ENCODE results near the gene MRTFA.
A peak's percentile ranks its signal among the peaks of the same experiment; 100 is the strongest.
"Not testable (repeated sequence)": the region's sequence is repeated elsewhere in the genome, so short reads cannot be mapped to it uniquely, and the experiment has no call there.

MRTFA gene

DNA sequence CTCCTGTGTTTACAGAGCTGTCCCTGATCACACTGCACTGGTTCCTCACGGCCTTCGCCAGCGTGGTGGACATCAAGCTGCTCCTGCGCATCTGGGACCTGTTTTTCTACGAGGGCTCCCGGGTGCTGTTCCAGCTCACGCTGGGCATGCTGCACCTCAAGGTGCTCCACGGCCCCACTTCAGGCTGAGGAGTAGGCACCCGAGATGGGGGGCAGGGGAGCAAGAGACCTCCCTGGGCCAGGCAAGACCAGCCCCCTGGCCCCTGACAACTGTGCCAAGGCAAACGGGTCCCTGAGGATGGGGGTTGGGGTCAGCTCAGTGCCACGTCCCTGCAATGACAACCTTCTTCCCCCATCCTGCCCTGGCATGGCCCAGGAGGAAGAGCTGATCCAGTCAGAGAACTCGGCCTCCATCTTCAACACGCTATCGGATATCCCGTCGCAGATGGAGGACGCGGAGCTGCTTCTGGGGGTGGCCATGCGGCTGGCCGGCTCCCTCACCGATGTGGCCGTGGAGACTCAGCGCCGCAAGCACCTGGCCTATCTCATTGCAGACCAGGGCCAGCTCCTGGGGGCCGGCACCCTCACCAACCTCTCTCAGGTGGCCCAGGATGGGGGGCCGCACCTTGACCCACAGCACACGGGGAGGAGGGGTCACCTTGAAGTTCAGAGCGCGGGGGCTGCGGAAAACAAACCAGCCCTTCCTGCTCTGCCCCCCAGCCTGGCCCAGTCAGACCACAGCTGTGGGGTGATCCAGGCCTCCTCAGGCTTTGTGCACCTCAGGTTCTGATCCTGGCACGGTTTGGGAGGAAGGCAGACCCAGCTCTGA, 230.2 kb downstream of the MRTFA start:
- DNase-seq = no peak

DNA sequence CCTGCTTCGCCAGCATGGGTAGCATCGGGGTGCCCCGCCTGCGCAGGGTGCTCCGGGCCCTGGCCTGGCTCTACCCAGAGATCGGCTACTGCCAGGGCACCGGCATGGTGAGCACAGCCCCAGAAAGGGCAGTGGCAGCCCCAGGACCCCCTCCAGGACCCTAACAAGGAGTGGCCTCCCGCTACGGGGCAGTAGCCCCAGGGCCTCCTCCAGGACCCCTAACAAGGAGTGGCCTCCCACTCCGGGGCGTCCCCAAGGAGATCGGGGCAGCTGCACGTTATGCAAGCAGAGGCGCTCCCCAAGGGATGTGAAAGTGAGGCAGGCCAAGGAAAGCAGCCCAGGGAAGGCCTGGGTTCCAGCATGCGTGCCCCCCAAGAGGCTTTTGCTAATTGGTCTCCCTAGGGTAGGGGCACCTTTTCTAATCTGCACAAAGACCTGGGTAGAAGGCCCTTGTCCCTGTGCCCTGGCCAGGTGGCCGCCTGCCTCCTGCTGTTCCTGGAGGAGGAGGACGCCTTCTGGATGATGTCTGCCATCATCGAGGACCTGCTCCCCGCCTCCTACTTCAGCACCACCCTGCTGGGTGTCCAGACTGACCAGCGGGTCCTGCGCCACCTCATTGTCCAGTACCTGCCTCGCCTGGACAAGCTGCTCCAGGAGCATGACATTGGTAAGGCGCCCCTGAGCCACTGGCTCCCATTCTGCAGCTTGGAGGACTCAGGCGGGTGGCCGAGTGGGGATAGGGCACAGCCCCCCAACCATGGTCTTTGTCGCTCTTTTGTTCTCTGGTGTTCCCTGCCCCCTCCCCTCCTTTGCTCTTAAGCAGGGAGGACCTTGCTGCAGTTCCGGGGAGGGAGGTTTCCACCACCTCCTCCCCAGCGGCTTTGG, 231.1 kb downstream of the MRTFA start:
- DNase-seq = no peak

DNA sequence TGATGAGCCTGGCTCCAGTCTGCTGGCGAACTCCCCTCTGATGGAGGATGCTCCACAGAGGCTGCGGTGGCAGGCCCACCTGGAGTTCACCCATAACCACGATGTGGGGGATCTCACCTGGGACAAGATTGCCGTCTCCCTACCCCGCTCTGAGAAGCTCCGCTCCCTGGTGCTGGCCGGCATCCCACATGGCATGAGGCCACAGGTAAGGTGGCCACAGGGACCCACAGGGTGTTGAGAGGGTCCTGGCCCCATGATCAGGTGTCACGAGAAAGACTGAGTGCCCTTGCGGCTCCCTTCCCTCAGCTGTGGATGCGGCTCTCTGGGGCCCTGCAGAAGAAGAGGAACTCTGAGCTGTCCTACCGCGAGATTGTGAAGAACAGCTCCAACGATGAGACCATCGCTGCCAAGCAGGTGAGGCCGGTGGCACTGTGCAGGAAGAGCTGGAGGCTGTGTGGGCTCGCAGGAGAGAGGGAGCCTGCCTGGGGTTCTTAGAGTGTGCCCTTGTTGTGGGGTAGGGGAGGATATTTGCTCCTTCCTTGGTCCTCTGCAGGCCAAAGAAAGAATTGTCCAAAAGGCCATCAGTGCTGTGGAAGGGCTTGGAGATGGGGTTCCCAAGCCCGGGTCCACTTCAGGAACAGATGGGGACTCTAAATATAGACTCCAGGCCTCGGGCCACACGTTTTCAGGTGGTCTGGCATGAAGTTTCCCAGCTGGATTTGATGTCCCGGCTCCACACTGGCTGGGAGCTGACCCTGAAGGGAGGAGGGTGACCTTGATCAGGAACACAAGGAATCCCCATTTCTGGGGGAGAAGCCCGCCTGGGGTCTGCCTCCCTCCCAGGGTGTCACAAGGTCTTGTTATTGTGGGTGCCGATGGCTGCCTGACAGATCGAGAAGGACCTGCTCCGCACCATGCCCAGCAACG, 232.0 kb downstream of the MRTFA start:
- DNase-seq = no peak

DNA sequence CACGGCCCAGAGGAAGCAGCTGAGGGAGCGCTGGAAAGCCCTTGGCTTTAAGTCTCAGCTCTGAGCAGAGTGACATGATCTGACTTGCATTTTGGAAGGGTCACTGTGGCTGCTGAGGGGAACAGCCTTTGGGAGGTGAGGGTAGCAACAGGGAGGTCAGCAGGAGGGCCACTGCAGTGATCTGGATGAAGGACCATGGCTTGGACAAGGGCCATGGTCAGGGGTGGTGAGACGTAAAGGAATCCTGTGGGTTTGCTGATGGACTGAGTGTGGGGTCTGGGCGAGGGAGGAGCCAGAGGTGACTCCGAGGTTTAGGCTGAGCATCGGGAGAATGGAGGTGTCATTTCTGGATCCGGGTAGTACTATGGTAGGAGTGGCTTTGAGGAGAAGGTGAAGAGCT, 232.9 kb downstream of the MRTFA start:
- no peak for DNase-seq

DNA sequence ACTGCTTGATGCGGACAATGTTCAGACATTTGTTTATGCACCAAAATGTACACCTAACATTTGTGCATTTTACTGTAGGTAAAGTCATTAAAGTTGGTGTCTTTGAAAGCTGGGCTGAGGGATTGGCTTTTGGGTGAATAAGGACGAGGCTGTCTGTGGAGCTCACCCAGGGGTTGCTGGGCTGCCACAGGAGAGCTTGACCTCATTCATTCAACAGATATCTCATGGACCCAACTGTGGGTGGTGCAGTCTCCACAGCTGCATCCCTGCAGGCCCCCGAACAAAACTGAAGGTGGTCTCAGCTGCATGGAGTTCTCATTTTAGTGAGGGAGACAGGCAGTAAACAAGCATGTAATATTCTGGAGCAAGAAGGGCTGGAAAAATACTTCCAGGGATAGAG, 233.4 kb downstream of the MRTFA start:
- DNase-seq = no peak

DNA sequence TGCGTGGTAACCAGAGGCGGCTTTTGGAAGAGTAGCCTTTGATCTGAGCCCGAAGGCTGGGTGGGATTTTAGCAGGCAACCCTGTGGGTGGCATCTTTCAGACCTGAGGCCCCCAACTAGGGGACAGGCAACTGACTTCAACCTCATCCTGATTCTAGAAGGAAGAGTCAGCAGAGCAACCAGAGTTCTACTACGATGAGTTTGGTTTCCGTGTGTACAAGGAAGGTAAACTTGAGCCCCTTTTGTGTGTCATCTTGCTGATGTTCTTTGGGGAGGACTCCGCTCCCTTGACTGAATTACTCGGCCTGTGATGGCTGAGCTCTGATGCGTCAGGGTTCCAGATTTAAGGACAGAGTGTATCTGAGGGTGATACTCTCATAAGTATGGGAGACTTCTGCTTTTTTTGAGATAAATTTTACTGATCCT, 234.5 kb downstream of the MRTFA start:
- DNase-seq = no peak

DNA sequence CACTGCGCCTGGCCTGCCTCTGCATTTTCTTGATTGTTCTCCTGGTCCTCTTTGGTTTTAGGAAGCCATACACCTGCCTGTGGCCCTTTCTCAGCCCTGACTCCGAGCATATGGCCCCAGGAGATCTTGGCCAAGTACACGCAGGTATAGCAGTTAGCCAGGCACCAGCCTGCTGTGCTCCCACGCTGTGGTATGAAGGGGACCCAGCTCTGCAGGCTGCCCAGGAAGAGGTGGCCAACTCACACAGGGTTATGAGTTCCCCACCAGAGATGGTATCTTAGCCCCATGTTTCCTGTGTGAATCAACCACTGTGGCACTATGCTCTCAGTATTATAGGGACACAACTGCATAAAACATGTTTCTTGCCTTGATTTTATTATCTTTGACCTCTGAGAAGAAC, 235.0 kb downstream of the MRTFA start:
- DNase-seq = no peak

DNA sequence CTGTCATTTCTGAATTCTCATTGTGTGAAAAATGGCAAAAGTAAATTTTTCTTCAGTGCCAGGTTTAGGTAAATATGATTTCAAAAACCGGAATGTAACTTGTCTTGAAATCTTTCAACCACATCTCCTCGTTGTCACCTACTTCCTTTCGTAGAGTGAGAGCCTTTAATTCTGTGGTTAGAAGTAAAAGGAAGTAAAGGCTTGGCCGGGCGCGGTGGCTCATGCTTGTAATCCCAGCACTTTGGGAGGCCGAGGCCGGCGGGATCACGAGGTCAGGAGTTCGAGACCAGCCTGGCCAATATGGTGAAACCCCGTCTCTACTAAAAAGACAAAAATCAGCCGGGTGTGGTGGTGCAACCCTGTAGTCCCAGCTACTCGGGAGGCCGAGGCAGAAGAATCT, 236.4 kb downstream of the MRTFA start:
- no peak for DNase-seq

DNA sequence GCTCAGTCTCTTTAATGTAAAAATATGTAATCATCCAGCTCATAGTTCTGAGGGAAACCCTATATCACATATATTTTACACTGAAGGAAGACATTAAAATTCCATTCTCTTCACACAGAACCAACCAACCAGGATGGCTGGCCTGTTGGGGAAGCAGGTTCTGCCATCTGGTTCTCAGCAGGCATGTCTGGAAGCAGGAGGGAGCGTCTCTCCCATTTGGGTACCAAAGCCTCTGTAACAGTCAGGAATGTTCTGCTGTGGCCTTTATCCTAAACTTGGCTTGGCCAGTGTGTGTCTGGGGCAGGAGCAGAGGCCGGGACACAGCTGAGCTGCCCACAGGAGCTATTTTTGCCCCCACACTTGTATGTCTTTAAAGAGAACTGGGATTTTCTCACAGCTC, 236.9 kb downstream of the MRTFA start:
- no peak for DNase-seq

DNA sequence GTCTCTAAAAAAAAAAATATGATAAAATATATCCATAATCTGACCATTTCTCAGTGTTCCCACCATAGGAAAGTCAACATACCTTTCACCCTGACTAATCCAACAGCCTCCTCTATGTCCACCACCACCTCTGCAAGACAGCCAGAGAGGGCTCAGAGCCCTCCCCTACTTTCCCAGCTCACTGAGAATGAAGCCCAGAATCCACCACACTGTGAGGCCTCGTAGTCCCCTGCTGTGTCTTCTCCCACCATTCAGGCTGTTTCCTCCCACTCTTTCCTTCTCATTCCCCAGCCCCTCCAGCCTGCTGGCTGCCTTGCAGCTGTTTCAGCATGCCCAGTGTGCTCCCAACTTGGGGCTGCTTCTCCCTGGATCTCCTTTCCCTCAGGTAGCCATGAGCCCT, 239.1 kb downstream of the MRTFA start:
- DNase-seq = no peak

DNA sequence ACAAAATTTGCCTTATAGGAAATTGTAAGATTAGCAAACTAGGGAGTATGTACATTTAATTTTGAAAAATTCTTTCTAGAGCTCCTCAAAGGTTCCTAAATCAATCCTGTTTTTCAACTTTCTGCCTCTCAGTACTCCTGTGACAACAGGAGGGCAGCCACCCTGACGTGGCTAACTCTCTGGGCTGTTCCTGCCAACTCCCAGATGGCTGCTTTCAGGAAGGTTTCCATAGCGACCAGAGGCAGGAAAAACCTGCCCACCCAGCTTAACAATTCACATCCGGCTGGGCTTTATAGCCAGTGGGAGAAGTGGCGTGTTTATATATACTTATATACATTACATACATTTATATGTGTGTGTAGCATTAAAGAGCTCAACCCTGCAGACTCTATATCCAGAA, 239.6 kb downstream of the MRTFA start:
- peak; percentile 20 for DNase-seq

DNA sequence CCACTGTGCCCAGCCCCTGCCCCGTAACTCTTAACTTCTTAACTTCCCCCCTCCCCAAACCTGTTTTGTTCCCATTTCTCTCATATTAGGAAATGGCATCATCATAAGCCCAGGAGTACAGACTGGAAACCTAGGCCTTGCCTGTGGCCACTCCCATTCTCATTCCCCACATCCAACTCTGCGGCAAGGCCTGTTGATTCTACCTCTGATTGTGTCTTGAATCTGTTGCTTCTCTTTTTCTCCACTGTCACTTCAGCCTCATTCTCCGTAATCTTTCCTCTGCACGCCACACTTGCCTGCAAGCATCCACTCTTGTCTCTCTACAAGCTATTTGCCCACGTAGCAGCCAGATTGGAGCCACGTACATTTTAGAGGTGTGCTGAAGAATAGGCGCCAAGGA, 240.9 kb downstream of the MRTFA start:
- no peak for DNase-seq

DNA sequence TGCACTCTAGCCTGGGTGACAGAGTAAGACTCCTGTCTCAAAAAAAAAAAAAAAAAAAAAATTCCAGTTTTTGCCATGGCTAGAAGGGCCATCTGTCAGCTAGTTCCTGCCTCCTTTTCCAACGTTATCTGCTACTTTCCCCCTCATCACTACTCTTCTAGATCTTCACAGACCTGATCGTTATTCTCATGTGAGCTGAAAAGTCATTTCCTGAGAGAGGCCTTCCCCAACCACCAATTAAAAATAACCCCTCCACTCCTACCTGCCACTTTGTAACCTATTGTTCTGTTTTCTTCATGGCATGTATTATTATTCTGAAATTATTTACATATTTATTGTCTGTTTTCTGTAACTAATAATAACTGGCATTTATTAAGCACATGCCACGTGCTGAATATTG, 241.9 kb downstream of the MRTFA start:
- DNase-seq = no peak

DNA sequence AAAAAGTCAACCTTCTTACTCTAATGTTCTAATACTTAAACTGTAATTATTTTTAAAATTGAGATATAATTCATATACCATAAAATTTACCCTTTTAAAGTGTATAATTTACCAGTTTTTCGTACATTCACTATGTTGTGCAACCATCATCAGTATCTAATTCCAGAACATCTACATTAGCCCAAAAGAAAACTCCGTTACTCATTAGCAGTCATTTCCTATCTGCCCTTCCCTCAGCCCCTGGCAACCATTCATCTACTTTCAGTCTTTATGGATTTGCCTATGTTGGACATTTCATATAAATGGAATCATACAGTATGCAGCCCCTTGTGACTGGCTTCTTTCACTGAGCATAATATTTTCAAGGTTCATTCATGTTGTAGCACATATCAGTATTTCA, 243.9 kb downstream of the MRTFA start:
- no peak for DNase-seq

DNA sequence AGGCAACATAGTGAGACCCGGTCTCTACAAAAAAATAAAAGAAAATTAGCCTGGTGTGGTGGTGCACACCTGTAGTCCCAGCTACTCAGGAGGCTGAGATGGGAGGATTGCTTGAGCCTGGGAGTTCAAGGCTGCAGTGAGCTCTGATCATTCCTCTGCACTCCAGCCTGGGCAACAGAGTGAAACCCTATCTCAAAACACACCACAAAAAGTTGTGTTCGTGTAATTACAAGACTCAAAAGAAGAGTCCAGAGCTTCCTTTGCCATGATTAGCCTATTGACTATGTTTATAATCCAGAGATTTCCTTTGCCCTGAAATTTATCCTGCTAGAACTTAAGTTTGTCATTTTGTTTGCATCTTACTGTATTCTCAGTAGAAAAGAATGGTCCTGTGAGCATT, 245.1 kb downstream of the MRTFA start:
- DNase-seq = no peak

DNA sequence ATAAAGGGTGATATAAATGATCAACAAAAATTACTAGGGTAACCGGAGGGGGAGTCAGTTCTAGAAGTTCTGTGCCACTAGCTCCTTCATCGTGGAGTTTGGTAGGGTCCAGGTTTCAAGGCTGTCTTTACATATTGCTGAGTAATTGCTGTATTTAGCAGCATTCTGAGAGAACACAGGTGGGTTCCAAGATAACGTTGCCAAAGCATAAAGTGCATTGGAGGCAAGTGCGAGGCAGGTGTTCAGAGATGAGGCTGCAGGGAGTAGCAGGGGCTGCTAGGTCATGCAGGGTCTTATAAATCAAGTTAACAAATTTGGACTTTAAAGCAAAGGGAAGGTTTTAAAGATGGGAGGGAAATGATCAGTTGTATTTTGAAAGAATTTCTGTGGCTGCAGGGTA, 248.3 kb downstream of the MRTFA start:
- no peak for DNase-seq

DNA sequence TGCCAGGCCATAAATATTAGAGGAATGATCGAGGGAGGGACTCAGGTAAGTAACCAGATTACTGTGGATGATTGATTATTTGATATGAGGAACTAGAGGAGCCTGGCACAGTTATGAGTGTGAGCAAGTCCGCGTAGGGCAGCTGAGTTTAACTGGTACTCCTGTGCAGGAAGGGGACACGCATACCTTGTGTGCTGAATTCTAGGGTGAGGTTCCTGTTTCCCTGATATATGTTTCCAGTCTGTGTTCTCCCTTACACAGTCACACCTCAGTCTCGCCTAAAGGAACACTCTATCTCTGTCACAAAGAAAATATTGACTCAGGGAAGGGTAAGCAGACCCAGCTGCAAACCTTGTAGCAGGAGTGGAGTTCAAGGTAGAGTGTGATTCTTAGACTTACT, 248.8 kb downstream of the MRTFA start:
- no peak for DNase-seq

DNA sequence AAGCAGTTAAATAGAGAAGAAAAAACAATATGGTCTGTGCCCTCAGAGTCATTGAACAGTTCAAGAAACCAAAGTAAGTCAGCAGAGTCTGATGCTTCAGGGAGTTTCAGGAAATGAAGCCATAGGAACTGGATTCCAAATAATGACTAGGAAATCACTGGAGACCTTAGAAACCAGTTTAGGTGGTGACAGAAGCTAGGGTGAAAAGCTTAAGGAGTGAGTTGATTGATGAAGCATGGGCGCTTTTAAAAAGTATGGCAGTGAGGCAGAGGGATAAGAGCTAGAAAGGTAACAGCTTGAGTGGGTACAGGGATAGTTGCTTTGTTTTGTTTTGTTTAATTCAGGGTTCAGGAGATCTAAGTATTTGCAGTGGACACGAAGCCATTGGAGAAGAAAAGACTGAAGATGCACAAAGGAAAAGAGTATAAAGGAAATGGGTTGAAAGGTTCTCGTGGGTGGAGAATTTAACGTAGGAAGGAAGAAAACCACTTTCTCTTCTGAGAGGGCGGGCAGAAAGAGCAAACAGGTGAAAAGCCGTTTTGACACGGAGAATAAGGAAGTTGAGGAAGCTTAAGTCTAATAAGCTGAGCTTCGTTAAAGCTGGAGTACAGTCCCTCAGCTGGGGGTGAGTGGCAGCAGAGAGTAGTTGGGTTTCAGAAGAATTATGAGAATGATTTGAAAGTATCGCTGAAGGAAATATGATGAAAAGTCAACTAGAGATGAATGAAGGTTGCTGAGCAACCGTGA, 251.3 kb downstream of the MRTFA start:
- no peak for DNase-seq

DNA sequence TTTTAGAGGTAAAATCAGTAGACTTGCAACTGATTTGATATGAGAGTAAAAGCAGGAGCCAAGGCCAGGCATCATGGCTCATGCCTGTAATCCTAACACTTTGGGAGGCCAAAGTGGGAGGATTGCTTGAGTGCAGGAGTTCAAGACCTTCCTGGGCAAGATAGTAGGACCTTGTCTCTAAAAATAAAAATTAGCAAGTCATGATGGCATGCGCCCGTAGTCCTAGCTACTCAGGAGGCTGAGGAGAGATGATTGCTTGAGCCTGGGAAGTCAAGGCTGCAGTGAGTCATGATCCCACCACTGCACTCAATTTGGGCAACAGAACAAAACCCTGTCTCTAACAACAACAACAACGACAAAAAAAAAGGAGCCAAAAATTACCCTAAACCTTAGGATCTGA, 252.6 kb downstream of the MRTFA start:
- DNase-seq = no peak

DNA sequence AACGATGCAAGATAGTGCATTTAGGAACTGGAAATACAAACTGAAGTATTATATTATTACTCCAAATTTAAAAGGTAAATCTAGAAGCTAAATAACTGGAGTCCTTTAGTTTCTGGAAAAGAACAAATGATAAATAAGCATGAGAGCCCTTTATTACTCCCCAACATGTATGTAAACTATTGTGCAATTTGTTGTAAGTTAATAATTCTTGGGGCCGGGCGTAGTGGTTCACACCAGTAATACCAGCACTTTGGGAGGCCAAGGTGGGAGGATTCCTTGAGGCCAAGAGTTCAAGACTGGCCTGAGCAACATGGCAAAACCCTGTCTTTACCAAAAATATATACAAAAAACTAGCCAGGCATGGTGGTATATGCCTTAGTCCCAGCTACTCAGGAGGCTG, 255.1 kb downstream of the MRTFA start:
- no peak for DNase-seq

DNA sequence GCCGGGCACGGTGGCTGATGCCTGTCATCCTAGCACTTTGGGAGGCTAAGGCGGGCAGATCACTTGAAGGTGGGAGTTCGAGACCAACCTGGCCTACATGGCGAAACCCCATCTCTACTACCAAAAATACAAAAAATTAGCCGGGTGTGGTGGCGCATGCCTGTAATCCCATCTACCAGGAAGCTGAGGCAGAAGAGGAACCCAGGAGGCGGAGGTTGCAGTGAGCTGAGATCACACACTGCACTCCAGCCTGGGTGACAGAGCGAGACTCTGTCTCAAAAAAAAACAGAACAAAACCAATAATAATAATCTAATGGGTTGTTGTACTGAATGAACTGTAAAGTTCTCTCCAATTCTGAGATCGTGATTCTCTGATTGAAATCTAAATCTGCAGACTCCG, 258.1 kb downstream of the MRTFA start:
- DNase-seq = not testable (repeated sequence)

DNA sequence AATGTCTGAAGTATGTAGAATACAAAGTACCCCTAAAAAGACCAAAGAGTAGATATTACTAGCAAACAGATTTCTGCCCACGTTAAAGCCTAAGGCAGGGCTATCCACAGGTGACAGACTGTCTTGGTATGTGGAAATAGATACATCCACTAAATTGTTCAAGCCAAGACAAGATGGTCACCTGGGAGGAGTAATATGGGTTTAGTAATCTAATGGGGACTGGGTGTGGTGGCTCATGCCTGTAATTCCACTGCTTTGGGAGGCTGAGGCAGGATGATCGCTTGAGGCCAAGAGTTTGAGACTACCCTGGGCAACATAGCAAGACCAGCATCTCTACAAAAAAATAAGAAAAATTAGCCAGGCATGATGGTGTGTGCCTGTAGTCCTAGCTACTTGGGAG, 258.6 kb downstream of the MRTFA start:
- DNase-seq = no peak

Measured in NCI-H446 treated with DMSO at 0.1 percent for 48 hours (cell line).